Measurements from ENCODE around the gene CCDC172. TPM values are rescaled to one million over a fixed set of nuclear protein-coding genes. Genes with fewer than 3 reads are reported as not detected.

The CCDC172 gene
- total and polyA plus RNA-seq, 2 experiments from 2014 or later, result 4.6 to 17.6 TPM

DNA sequence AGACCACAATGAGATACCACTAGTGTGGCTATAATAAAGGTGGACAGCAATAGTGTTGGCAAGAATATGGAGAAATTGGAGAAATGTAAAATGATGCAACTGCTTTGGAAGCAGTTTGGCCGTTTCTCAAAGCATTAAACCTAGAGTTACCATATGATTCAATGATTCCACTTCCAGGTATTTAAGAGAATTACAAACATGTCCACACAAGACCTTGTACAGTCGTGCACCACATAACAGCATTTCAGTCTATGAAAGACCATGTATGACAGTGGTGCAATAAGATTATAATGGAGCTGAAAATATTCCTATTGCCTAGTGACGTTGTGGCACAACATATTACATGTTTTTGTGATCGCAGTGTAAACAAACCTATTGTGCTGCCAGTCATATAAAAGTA, 29.6 kb downstream of the CCDC172 start (continued):
- TF ChIP-seq, protein P1, sequence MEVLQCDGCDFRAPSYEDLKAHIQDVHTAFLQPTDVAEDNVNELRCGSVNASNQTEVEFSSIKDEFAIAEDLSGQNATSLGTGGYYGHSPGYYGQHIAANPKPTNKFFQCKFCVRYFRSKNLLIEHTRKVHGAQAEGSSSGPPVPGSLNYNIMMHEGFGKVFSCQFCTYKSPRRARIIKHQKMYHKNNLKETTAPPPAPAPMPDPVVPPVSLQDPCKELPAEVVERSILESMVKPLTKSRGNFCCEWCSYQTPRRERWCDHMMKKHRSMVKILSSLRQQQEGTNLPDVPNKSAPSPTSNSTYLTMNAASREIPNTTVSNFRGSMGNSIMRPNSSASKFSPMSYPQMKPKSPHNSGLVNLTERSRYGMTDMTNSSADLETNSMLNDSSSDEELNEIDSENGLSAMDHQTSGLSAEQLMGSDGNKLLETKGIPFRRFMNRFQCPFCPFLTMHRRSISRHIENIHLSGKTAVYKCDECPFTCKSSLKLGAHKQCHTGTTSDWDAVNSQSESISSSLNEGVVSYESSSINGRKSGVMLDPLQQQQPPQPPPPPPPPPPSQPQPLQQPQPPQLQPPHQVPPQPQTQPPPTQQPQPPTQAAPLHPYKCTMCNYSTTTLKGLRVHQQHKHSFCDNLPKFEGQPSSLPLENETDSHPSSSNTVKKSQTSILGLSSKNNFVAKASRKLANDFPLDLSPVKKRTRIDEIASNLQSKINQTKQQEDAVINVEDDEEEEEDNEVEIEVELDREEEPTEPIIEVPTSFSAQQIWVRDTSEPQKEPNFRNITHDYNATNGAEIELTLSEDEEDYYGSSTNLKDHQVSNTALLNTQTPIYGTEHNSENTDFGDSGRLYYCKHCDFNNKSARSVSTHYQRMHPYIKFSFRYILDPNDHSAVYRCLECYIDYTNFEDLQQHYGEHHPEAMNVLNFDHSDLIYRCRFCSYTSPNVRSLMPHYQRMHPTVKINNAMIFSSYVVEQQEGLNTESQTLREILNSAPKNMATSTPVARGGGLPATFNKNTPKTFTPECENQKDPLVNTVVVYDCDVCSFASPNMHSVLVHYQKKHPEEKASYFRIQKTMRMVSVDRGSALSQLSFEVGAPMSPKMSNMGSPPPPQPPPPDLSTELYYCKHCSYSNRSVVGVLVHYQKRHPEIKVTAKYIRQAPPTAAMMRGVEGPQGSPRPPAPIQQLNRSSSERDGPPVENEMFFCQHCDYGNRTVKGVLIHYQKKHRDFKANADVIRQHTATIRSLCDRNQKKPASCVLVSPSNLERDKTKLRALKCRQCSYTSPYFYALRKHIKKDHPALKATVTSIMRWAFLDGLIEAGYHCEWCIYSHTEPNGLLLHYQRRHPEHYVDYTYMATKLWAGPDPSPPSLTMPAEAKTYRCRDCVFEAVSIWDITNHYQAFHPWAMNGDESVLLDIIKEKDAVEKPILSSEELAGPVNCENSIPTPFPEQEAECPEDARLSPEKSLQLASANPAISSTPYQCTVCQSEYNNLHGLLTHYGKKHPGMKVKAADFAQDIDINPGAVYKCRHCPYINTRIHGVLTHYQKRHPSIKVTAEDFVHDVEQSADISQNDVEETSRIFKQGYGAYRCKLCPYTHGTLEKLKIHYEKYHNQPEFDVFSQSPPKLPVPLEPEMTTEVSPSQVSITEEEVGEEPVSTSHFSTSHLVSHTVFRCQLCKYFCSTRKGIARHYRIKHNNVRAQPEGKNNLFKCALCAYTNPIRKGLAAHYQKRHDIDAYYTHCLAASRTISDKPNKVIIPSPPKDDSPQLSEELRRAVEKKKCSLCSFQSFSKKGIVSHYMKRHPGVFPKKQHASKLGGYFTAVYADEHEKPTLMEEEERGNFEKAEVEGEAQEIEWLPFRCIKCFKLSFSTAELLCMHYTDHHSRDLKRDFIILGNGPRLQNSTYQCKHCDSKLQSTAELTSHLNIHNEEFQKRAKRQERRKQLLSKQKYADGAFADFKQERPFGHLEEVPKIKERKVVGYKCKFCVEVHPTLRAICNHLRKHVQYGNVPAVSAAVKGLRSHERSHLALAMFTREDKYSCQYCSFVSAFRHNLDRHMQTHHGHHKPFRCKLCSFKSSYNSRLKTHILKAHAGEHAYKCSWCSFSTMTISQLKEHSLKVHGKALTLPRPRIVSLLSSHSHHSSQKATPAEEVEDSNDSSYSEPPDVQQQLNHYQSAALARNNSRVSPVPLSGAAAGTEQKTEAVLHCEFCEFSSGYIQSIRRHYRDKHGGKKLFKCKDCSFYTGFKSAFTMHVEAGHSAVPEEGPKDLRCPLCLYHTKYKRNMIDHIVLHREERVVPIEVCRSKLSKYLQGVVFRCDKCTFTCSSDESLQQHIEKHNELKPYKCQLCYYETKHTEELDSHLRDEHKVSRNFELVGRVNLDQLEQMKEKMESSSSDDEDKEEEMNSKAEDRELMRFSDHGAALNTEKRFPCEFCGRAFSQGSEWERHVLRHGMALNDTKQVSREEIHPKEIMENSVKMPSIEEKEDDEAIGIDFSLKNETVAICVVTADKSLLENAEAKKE (CRISPR knock-in tag; IDR thresholded peaks at IDR 0.05), result no peak
- TF ChIP-seq, protein P2, sequence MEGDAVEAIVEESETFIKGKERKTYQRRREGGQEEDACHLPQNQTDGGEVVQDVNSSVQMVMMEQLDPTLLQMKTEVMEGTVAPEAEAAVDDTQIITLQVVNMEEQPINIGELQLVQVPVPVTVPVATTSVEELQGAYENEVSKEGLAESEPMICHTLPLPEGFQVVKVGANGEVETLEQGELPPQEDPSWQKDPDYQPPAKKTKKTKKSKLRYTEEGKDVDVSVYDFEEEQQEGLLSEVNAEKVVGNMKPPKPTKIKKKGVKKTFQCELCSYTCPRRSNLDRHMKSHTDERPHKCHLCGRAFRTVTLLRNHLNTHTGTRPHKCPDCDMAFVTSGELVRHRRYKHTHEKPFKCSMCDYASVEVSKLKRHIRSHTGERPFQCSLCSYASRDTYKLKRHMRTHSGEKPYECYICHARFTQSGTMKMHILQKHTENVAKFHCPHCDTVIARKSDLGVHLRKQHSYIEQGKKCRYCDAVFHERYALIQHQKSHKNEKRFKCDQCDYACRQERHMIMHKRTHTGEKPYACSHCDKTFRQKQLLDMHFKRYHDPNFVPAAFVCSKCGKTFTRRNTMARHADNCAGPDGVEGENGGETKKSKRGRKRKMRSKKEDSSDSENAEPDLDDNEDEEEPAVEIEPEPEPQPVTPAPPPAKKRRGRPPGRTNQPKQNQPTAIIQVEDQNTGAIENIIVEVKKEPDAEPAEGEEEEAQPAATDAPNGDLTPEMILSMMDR (conservative IDR thresholded peaks at IDR 0.05; ENCODE audit: low read depth in 2 of 2), result no peak
- TF ChIP-seq CREB1 (CRISPR knock-in tag; IDR thresholded peaks at IDR 0.05; ENCODE audit: low read depth) (no peak), EZH2 (IDR thresholded peaks at IDR 0.05; ENCODE audit: low read depth, unreplicated experiment) (no peak), POLR2AphosphoS5 (IDR thresholded peaks at IDR 0.05; ENCODE audit: low read depth) (no peak)
- TF ChIP-seq, protein P3, sequence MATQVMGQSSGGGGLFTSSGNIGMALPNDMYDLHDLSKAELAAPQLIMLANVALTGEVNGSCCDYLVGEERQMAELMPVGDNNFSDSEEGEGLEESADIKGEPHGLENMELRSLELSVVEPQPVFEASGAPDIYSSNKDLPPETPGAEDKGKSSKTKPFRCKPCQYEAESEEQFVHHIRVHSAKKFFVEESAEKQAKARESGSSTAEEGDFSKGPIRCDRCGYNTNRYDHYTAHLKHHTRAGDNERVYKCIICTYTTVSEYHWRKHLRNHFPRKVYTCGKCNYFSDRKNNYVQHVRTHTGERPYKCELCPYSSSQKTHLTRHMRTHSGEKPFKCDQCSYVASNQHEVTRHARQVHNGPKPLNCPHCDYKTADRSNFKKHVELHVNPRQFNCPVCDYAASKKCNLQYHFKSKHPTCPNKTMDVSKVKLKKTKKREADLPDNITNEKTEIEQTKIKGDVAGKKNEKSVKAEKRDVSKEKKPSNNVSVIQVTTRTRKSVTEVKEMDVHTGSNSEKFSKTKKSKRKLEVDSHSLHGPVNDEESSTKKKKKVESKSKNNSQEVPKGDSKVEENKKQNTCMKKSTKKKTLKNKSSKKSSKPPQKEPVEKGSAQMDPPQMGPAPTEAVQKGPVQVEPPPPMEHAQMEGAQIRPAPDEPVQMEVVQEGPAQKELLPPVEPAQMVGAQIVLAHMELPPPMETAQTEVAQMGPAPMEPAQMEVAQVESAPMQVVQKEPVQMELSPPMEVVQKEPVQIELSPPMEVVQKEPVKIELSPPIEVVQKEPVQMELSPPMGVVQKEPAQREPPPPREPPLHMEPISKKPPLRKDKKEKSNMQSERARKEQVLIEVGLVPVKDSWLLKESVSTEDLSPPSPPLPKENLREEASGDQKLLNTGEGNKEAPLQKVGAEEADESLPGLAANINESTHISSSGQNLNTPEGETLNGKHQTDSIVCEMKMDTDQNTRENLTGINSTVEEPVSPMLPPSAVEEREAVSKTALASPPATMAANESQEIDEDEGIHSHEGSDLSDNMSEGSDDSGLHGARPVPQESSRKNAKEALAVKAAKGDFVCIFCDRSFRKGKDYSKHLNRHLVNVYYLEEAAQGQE (IDR thresholded peaks at IDR 0.05; ENCODE audit: unreplicated experiment), result no peak

Measured in GM23338 (cell line).